K562 (cell line): ENCODE results near the gene EPHA2. TPM values are rescaled to one million over a fixed set of nuclear protein-coding genes. Genes with fewer than 3 reads are reported as not detected.

Source experiments
- CBFB ChIP-seq: sonication (generic); formaldehyde crosslinking; IDR thresholded peaks from 2 replicates; pipeline ENCODE4 v1.4.0; 2020; ENCODE audit warnings: mild to moderate bottlenecking, missing genetic modification reagents
- CBX3 ChIP-seq, 2 experiments: IDR thresholded peaks; 1 replicate in 1 of 2; 2 replicates in 1 of 2; pipeline ENCODE4 v1.6.1; 2012; ENCODE audit warnings: inconsistent platforms in 2 of 2, low read length in 2 of 2, borderline replicate concordance in 1 of 2, control low read depth in 1 of 2
- CEBPG ChIP-seq, 3 experiments: fragments of 200-800 bp in 1 of 3; sonication (Bioruptor generic) in 1 of 3; sonication (generic) in 1 of 3; formaldehyde crosslinking in 1 of 3; IDR thresholded peaks in 2 of 3; conservative IDR thresholded peaks in 1 of 3; 2 replicates each; pipeline versions ENCODE4 v1.6.1 to v1.8.0; 2016 to 2022; ENCODE audit warnings: missing compliant biosample characterization in 2 of 3, missing genetic modification characterization in 2 of 3, mild to moderate bottlenecking in 1 of 3, missing genetic modification reagents in 1 of 3
- CHD1 ChIP-seq: fragments of 200-600 bp; sonication (generic); IDR thresholded peaks from one replicate; pipeline ENCODE4 v1.6.1; 2012; ENCODE audit warnings: mild to moderate bottlenecking, moderate library complexity, low read length, inconsistent platforms
- JUN ChIP-seq, 2 experiments: sonication (generic) in 1 of 2; formaldehyde crosslinking in 1 of 2; IDR thresholded peaks; 2 replicates each; pipeline versions ENCODE4 v1.6.1 to v1.8.0; 2012 to 2022; ENCODE audit warnings: borderline replicate concordance in 2 of 2, mild to moderate bottlenecking in 2 of 2, improper control_type of control experiment in 1 of 2, low read depth in 1 of 2, low read length in 1 of 2, missing genetic modification reagents in 1 of 2
- JUND ChIP-seq, 2 experiments: IDR thresholded peaks; 2 replicates in 1 of 2; 3 replicates in 1 of 2; pipeline ENCODE4 v1.6.1; 2011; ENCODE audit warnings: borderline replicate concordance in 2 of 2, low read depth in 2 of 2, low read length in 2 of 2, improper control_type of control experiment in 1 of 2, missing biosample characterization in 1 of 2, missing genetic modification characterization in 1 of 2, missing genetic modification reagents in 1 of 2
- MCM2 ChIP-seq: fragments of 450-650 bp; IDR thresholded peaks from 2 replicates; pipeline ENCODE4 v1.6.1; 2017; ENCODE audit warnings: low read depth, mild to moderate bottlenecking
- MEIS2 ChIP-seq: fragments of 450-650 bp; IDR thresholded peaks from 2 replicates; pipeline ENCODE4 v1.6.1; 2014; ENCODE audit warnings: mild to moderate bottlenecking; ENCODE audit not compliant: partially characterized antibody
- MYC ChIP-seq, 2 experiments: fragments of 250-450 bp in 1 of 2; sonication (Bioruptor Pico) in 1 of 2; IDR thresholded peaks; 2 replicates each; pipeline versions ENCODE4 v1.5.1 to v1.6.1; 2012 to 2021; ENCODE audit warnings: low read depth in 2 of 2, borderline replicate concordance in 1 of 2, improper control_type of control experiment in 1 of 2, low read length in 1 of 2, mild to moderate bottlenecking in 1 of 2, moderate library complexity in 1 of 2
- NFRKB ChIP-seq: fragments of 450-650 bp; IDR thresholded peaks from 2 replicates; pipeline ENCODE4 v1.6.1; 2016; ENCODE audit warnings: low read depth
- PRDM10 ChIP-seq: fragments of 450-650 bp; IDR thresholded peaks from 2 replicates; pipeline ENCODE4 v1.6.1; 2018; ENCODE audit not compliant: partially characterized antibody
- SAP30 ChIP-seq: fragments of 200-600 bp; sonication (generic); IDR thresholded peaks from 2 replicates; pipeline ENCODE4 v1.6.1; 2012; ENCODE audit warnings: borderline replicate concordance, low read depth, mild to moderate bottlenecking, moderate library complexity, low read length, control low read depth, inconsistent platforms; ENCODE audit not compliant: insufficient read depth, poor library complexity, severe bottlenecking
- STAT6 ChIP-seq: sonication (generic); formaldehyde crosslinking; IDR thresholded peaks from 2 replicates; pipeline ENCODE4 v1.8.1; 2023; ENCODE audit warnings: mild to moderate bottlenecking, missing genetic modification reagents
- TEAD2 ChIP-seq: fragments of 450-650 bp; IDR thresholded peaks from 2 replicates; pipeline ENCODE4 v1.6.1; 2016; ENCODE audit warnings: missing genetic modification characterization, control low read depth, missing compliant biosample characterization
- XRCC5 ChIP-seq: fragments of 200-400 bp; formaldehyde crosslinking; IDR thresholded peaks from 2 replicates; pipeline ENCODE4 v1.6.1; 2017; ENCODE audit warnings: low read depth, mild to moderate bottlenecking, low read length
- ZBED1 ChIP-seq: IDR thresholded peaks from 2 replicates; pipeline ENCODE4 v1.6.1; 2014
- ZFP36 ChIP-seq: fragments of 150-350 bp; IDR thresholded peaks from 2 replicates; pipeline ENCODE4 v1.6.1; 2018; ENCODE audit warnings: low read length, low read depth; ENCODE audit not compliant: partially characterized antibody
- ZNF174 ChIP-seq: fragments of 250-450 bp; sonication (Bioruptor Pico); IDR thresholded peaks from 2 replicates; pipeline ENCODE4 v1.4.0; 2020; ENCODE audit warnings: mild to moderate bottlenecking
- ZNF253 ChIP-seq: fragments of 250-450 bp; sonication (Bioruptor Pico); conservative IDR thresholded peaks from 2 replicates; pipeline ENCODE4 v1.6.1; 2021; ENCODE audit warnings: mild to moderate bottlenecking
- polyA plus RNA-seq, 8 experiments: library from polyadenylated mRNA; depleted of rRNA in 4 of 8; stranded (reverse) in 5 of 8; unstranded in 3 of 8; fragments of >200 nt; fragmentation: Nextera tagmentation in 2 of 8; fragmentation: Illumina TruSeq in 1 of 8; extraction: Ambion mirVana in 2 of 8; extraction: Trizol in 1 of 8; gene quantifications; 2 replicates each; pipeline versions ENCODE4 v1.2.1 to v1.2.3, GENCODE V29; 2011 to 2014; ENCODE audit warnings: inconsistent platforms in 1 of 8, missing spikeins in 1 of 8
- total RNA-seq, 7 experiments: library from RNA; depleted of rRNA in 6 of 7; stranded (reverse); fragments of >200 nt in 6 of 7; fragmentation: Illumina TruSeq in 2 of 7; extraction: Trizol in 2 of 7; gene quantifications; 2 replicates each; pipeline versions ENCODE4 v1.2.1 to v1.2.3, GENCODE V29; 2011 to 2021; ENCODE audit warnings: low replicate concordance in 1 of 7

Gene EPHA2
- total and polyA plus RNA-seq, 9 of the 15 experiments (the other 6 are each of a cell fraction or from before 2014, with no cell fraction given), result 0.04 to 0.40 (median 0.07) TPM; not detected in 4

- no peak for TF ChIP-seq CBFB
- peak; percentile 20; the same call in 1 of the 2 replicates for TF ChIP-seq JUN (IDR thresholded peaks at IDR 0.05; ENCODE audit: borderline replicate concordance, low read depth, low read length)
- no peak for TF ChIP-seq JUN (CRISPR knock-in tag; IDR thresholded peaks at IDR 0.05; ENCODE audit: borderline replicate concordance)
- TF ChIP-seq ZBED1, result no peak
- TF ChIP-seq CBX3 (IDR thresholded peaks at IDR 0.05; ENCODE audit: borderline replicate concordance in 1 of 2, low read length in 2 of 2), result no peak
- no peak for TF ChIP-seq TEAD2 (tag)
- 0 out of 2 replicates have a peak, but pooled peaks have one; percentile 29 for TF ChIP-seq JUND (IDR thresholded peaks at IDR 0.05; ENCODE audit: borderline replicate concordance, low read depth, low read length)
- TF ChIP-seq JUND (tag; IDR thresholded peaks at IDR 0.05; ENCODE audit: borderline replicate concordance, low read depth, low read length), result peak; percentile 41; the same call in 1 of the 3 replicates
- no peak for TF ChIP-seq ZNF253 (CRISPR knock-in tag)
- TF ChIP-seq PRDM10, result peak; percentile 15
- no peak for TF ChIP-seq ZNF174 (CRISPR knock-in tag)
- TF ChIP-seq SAP30, result no peak
- TF ChIP-seq MCM2, result no peak
- TF ChIP-seq STAT6 (CRISPR knock-in tag), result no peak
- TF ChIP-seq XRCC5, result peak; percentile 82
- peak; percentile 47 for TF ChIP-seq ZFP36
- TF ChIP-seq MEIS2, result no peak
- no peak for TF ChIP-seq CEBPG (CRISPR knock-in tag; IDR thresholded peaks at IDR 0.05)
- no peak for TF ChIP-seq CEBPG (tag; conservative IDR thresholded peaks at IDR 0.05 in 1 of 2, IDR thresholded peaks at IDR 0.05 in 1 of 2)
- no peak for TF ChIP-seq CHD1
- no peak for TF ChIP-seq NFRKB
- TF ChIP-seq MYC (IDR thresholded peaks at IDR 0.05; ENCODE audit: low read depth, low read length), result no peak
- no peak for TF ChIP-seq MYC (CRISPR knock-in tag; IDR thresholded peaks at IDR 0.05; ENCODE audit: borderline replicate concordance, low read depth)
These were observed 32.0 kb upstream of the EPHA2 start (continued) for GRCh38 chr1:16187748-16188401.
